HG03095 (cell line): ENCODE measurements around the gene LUC7L.
"Not testable (repeated sequence)": the region's sequence is repeated elsewhere in the genome, so short reads cannot be mapped to it uniquely, and the experiment has no call there.

ENCODE experiments used
- ATAC-seq: cut with Tn5 transposase; IDR thresholded peaks from one replicate; pipeline ENCODE4 v1.9.1; 2021; ENCODE audit warnings: moderate library complexity; ENCODE audit not compliant: unreplicated experiment

The LUC7L gene

GRCh38 chr16:167122-167690 lies 62.0 kb downstream of the LUC7L start:
- ATAC-seq = no peak

- ATAC-seq = no peak
These were observed 62.7 kb downstream of the LUC7L start for GRCh38 chr16:166375-167121.

DNA sequence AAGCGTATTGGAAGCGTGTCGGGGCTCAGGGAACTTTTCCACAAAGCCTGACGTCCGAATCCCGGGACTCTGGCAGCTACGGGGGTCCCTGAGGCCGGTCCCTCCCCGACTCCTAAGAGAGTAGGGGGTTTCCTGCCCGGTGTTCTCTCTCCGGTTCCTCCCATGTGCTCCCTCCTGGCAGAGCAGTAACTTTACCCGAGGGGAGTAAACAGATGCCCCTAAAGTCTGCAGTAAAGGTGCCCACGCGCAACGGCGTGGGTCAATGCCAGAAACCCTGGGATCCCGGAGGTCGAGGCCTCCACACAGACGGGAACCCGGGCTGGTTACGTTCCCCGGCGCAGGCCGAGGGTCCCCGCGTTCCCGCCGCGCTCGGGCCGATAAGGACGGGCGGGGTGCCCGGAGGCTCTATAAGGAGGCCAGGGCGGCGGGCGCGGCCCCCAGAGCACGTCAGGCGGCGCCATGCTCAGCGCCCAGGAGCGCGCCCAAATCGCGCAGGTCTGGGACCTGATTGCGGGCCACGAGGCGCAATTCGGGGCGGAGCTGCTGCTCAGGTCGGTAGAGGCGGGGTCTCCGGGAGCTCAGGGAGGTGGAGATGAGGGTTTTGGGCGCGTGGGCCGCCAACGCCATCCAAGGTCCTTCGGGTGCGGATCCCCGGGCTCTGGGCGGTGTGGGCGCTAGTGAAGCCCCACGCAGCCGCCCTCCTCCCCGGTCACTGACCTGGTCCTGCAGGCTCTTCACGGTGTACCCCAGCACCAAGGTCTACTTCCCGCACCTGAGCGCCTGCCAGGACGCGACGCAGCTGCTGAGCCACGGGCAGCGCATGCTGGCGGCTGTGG lies 63.5 kb downstream of the LUC7L start, which contains the start of gene HBM:
HBM (plus strand) TSS at position 440 of the 836 bp plus-strand sequence; CDS start at position 460, 20 bp downstream.
- ATAC-seq = no peak

GRCh38 chr16:164827-165538 lies 64.3 kb downstream of the LUC7L start:
- no peak for ATAC-seq

GRCh38 chr16:164134-164823 lies 65.0 kb downstream of the LUC7L start:
- not testable (repeated sequence) for ATAC-seq

GRCh38 chr16:163696-164095 lies 65.6 kb downstream of the LUC7L start:
- not testable (repeated sequence) for ATAC-seq

GRCh38 chr16:163139-163538 lies 66.1 kb downstream of the LUC7L start:
- ATAC-seq = not testable (repeated sequence)

- no peak for ATAC-seq
These were observed 66.8 kb downstream of the LUC7L start for GRCh38 chr16:162271-162991.

- no peak for ATAC-seq
These were observed 68.5 kb downstream of the LUC7L start for GRCh38 chr16:160691-161190.

- ATAC-seq = not testable (repeated sequence)
These were observed 69.0 kb downstream of the LUC7L start for GRCh38 chr16:160242-160641.

DNA sequence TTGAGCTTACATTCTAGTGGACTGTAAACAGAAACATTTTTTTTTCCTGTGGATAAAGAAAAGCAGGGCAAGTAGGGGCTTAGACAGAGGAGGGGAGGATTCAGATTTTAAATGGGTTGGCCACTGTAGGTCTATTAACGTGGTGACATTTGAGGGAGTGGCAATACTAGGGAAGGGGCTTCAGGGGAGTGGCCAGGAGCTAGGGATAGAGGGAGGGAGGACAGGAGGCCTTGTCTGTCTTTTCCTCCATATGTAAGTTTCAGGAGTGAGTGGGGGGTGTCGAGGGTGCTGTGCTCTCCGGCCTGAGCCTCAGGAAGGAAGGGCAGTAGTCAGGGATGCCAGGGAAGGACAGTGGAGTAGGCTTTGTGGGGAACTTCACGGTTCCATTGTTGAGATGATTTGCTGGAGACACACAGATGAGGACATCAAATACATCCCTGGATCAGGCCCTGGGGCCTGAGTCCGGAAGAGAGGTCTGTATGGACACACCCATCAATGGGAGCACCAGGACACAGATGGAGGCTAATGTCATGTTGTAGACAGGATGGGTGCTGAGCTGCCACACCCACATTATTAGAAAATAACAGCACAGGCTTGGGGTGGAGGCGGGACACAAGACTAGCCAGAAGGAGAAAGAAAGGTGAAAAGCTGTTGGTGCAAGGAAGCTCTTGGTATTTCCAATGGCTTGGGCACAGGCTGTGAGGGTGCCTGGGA lies 70.0 kb downstream of the LUC7L start:
- no peak for ATAC-seq

DNA sequence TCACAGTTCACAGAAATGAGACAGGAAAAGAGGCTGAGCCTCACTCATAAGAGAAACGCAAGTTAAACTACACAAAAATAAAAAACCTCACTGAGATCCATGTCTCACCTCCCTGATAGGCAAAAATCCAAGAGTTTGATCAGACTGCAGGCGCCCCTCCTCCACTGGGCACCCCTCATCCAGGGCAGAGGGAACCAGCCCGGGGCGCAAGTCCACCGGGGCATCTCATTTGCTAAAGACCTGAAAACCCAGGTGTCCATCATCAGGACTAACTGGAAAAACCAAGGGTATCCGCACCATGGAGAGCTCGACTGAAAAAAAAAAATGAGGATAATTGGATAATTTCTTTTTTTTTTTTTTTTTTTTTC lies 74.2 kb downstream of the LUC7L start:
- no peak for ATAC-seq

GRCh38 chr16:154217-155030 lies 74.8 kb downstream of the LUC7L start:
- ATAC-seq = no peak

DNA sequence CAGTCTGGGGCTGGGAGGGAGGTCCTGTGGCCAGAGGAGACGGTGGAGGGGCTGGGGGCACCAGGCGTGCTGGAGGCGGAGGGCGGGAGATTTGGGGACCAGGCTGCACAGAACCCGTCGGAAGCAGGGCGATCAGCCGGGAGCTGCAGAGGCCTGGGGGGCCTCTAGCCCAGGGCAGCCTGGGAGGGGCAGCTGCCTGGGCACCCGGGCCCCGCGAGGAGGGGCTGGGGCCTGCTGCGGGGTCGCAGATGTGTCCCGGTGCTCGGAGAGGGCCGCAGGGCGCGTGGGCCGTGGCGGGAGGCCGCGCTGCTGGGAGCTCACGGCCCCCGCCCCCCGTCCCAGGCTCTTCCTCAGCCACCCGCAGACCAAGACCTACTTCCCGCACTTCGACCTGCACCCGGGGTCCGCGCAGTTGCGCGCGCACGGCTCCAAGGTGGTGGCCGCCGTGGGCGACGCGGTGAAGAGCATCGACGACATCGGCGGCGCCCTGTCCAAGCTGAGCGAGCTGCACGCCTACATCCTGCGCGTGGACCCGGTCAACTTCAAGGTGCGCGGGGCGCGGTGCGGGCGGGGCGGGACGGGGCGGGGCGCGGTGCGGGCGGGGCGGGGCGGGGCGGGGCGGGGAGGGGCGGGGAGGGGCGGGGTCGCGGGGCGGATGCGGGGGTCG lies 75.6 kb downstream of the LUC7L start:
- not testable (repeated sequence) for ATAC-seq

DNA sequence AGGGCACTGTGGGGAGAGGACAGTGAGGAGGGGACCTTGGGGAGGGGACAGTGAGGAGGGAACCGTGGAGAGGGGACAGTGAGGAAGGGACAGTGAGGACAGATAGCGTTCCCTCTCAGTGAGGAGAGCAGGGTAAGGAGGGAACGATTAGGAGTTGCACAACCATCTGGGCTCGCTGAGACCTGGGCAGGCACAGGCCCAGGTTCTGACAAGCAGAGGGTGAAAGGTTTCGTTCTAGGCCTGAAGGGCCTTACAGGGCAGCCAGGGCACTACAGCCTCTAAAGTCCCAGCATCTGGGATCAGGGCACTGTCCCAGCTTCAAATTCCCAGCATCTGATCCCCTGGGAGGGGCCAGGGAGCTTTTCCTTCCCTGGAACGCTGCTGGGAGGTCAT lies 76.1 kb downstream of the LUC7L start:
- ATAC-seq = not testable (repeated sequence)

GRCh38 chr16:152141-153128 lies 76.8 kb downstream of the LUC7L start, which contains the start of gene HBZ:
Gene HBZ (plus strand): TSS chr16:152644. CDS start chr16:152910, 266 bp downstream.
- no peak for ATAC-seq
